Hematopoietic multipotent progenitor cell (in vitro differentiated cells): ENCODE measurements around the gene NFYB. TPM values are rescaled to one million over a fixed set of nuclear protein-coding genes. Genes with fewer than 3 reads are reported as not detected.
"Not testable (repeated sequence)": the region's sequence is repeated elsewhere in the genome, so short reads cannot be mapped to it uniquely, and the experiment has no call there.

Experiments used
- DNase-seq, 3 donors: peaks; one replicate each; pipeline ENCODE4 v3.0.0-alpha.2; 2011 to 2015; ENCODE audit warnings: low read depth in 2 of 3, low spot score in 2 of 3
- total RNA-seq: library from RNA; depleted of rRNA; stranded (reverse); fragments of >200 nt; gene quantifications from one replicate; pipeline ENCODE4 v1.2.3, GENCODE V29; 2012

Gene NFYB
- total RNA-seq, 1 donor, result 11.8 TPM

DNA sequence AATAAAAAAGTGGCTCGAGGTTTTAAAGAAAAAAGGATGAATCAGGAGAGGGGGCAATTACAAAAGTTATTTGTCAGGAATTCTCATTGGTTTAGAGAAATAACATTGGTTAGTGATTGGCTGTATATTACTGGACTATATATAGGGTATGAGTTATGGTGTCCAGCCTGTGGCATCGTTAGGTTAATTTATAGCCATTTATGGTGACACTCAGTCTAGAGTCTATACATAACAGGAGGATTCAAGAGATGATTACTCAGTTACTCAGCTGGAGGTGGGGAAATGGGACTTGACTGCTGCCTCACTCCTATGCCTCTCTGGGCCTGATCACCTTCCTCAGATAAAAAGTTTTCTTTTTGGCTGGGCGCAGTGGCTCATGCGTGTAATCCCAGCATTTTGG lies 25.6 kb upstream of the NFYB start:
- DNase-seq, result no peak

DNA sequence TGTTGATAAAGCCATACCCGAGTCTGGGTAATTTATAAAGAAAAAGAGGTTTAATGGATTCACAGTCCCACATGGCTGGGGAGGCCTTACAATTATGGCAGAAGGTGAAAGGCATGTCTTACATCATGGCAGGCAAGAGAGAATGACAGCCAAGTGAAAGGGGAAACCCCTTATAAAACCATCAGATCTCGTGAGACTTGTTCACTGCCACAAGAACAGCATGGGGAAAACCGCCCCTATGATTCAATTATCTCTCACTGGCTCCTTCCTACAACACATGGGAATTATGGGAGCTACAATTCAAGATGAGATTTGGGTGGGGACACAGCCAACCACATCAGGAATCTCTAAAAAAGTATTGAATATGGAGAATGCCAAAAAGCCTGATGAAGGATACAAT lies 25.0 kb upstream of the NFYB start:
- not testable (repeated sequence) for DNase-seq

DNA sequence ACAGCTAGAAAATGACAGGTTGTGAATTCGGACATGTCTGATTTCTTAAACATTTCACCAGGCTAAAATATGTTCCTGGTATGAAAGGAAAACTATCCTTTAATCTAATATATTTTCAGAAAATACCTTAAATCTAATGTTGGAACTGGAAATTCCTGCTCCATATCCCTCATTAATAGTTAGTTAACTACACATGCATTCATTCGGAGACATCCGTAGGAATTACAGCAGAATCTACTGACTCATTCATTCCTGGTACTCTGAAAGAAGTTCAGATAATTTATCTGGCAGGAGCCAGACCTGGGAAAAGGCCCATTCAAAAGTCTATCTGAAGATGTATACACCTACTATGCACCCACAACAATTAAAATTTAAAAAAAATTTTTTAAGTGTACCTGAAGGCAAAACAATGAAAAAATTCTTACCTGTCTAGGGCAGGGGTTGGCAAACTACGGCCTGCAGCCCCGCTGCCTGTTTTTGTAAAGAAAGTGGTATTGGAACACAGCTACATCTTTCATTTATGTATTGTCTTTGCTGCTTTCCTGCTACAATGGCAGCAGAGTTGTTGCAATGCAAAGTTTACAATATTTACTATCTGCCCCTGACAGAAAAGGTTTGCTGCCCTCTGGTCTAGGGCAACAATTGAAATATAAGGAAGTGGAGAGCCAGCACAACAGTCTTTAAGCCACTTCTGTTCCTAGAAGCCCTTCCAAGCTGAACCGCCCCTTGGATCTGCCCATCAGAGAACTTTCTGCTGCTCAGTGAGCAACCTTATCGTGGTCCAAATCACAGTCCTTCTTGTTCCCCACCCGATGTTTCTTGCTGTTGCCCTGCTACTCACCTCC lies 17.9 kb upstream of the NFYB start:
- DNase-seq, result no peak

DNA sequence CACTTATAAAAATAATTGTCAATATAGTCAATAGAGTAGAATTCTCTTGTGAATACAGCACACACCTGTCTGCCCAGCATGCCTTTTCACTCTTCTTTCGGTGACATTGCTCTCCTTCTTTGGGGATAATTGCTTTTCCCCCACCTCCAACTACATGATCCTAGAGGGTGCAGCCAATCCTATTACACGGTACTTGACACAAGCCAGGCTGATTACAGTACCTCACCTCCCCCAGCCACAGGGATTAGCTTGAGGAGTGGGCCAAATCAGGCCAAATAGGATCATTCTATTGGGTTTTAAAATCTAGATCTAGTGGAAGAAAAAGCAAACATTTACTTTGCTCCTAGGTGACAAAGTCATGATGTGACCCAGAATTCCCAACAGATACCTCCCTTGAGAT lies 16.8 kb upstream of the NFYB start:
- DNase-seq, result no peak

DNA sequence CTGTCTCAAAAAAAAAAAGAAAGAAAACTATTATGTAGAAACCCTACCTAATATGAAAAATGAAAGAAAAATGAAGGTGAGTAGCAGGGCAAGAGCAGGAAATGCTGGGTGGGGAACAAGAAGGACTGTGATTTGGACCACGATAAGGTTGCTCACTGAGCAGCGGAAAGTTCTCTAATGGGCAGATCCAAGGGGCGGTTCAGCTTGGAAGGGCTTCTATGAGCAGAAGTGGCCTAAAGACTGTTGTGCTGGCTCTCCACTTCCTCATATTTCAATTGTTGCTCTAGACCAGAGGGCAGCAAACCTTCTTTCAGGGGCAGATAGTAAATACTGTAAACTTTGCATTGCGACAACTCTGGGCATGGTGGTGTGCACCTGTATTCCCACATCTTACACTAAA lies 16.3 kb upstream of the NFYB start:
- peak in 2 of 3 donors; percentile 16 to 59 for DNase-seq

DNA sequence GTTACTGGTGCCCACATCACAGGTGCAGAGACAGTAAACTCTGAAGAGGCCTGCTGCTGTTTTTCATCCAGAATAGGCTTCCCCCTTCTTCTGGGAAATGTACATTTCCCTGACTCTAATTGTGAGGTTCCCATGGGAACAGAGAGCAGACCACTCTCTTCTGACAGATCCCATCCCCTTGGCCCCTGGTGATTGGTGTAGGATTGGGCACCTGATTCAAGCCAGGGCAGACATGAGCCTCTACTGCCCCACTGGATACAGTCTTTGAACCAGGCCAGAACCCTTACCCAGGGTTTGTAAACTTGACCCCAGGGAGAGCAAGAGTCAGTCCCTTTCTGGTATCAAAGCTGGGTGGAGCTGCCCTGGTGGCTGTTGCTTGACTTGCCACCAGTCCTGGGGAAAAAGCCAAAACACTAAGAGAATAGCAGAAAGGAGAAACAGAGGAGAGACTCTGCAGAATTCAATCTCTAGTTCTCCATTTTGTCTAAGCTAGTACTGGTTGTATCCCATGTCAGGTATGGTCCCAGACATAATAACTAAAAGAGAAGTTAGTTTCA lies 14.8 kb upstream of the NFYB start:
- no peak for DNase-seq

DNA sequence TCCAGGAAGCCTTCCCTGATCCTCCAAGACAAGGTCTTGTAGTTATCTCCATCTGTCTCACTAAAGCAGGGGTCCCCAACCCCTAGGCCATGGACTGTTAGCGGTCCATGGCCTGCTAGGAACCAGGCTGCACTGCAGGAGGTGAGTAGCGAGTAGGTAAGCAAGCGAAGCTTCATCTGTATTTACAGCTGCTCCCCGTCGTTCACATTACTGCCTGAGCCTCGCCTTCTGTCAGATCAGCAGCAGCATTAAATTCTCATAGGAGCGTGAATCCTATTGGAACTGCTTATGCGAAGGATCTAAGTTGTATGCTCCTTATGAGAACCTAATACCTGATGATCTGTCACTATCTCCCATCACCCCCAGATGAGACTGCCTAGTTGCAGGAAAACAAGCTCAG lies 12.4 kb upstream of the NFYB start:
- no peak for DNase-seq

DNA sequence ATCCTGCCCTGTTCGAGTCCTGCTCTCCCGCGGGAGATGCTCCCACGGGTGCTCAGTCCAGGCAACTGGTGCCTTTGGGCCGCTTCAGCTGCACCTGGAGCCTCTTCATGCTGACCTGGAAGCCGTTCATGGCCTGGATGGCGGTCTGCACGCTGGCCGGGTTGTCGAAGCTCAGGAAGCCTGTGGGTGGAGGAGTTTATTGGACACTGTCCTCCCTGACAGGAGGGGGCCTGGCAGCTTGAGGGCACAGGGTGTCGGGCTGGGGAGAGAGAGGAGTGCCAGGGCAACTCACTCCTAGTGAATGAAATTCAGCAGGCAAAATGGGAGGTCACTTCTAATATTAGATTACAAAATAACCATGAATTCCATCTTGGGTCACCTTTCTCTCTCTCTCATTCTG lies 9.3 kb upstream of the NFYB start:
- no peak for DNase-seq

DNA sequence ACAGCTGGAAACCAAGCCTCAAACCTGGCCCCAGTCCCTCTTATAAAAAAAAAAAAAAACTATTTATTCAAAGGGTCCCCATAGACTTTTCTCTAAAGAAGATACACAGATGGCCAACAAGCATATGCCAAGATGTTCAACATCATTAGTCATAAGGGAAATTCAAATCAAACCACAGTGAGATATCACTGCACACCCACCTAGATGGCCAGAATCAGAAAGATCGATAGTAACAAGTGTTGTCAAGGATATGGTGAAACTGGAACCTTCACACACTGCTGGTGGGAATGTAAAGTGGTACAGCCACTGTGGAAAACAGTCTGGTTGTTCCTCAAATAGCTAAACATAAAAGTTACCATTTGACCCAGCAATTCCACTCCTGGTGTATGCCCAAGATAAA lies 5.9 kb upstream of the NFYB start:
- DNase-seq, result no peak

DNA sequence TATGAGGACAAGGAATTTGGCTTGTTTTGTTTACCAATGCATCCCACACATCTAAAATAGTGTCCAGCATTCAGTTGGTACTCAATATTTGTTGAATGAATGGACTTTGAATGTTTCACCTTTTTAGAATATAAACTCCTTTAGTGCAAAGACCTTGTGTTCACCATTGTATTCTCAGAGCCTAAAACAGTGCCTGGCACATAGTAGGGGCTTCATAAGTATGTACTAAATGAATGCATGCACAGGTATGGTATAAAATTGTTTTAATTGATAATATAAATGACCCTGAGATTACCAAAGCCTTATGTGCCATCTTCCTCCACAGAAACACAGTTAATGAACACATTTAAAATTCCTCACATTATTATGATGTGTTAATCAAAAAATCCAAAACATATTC lies 5.0 kb upstream of the NFYB start:
- no peak for DNase-seq

DNA sequence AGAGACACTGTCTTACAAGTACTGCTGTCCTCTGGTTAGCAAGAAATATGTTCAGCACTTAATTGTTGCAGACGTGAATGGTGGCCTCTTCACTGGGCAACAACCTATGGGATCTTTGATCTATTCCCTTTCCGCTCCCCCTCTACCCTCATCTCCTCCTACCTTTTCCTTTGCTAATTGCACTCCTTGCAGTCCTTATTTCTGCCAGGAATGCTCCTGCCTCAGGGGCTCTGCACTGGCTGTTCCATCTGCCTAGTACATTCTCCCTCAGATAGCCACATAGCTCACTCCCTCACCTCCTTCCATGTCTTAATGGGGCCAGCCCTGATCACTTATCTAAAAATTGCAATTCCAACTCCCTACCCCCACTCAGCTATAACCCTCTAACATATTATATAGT lies 4.5 kb upstream of the NFYB start:
- no peak for DNase-seq

DNA sequence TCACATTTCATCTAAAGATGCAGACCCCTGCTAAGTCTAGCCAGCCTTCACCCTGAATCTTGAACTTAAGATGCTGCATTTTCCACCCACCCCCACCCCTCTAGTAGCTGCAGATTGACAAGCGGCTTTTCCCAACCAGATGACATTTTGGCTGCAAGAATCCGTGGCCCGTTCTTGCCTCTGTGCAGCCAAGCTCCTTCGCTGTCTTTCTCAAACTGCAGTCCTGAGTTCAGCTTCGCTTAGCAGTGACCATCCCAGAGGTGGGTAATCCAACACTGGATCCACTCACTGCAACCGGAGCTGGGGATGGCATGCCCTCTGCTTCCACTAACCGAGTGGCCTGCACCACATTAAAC lies 765 bp upstream of the NFYB start:
- DNase-seq, result no peak

DNA sequence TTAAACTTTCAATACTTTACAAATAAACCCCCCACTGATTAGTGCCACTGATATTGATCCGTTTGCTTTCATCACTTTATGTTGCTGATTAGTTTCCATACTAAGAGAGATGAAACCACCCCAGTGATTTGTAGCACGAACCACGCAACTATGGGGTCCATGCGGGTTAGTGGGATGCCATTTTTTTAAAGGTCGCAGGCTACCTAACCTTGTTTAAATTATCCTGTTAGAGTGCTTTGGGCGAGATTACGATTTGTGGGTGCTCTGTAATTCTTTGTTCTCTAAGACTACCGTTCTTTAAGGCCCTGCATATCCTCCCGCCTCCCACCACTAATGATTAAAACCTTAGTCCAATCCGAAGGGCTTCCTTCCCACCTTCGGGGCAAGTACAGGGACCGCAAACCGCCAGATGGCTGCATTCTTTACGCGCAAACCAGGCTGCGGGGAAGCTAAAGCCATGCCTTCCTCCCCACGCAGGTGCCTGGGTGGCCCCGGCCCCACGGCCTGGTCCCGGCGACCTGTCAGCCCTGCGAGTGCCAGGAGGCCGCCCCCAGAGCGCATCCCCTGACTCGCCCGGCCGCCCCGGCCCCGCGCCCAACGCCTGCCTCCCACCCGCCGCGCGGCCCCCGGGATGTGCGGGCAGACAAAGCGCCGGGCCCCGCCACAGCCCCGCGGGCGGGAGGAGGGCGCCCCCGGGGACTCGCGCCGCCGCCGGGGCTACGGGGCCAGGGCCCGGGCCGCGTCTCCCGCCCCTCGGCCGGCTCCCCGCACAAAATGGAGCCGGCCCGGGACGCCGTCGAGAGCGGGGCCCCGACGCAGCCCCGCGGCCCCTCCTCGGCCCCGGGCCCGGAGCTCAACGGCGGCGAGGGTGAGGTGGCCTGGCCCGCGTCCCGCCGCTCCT lies 759 bp downstream of the NFYB start:
- peak; percentile 18 to 70 (median 69) for DNase-seq

DNA sequence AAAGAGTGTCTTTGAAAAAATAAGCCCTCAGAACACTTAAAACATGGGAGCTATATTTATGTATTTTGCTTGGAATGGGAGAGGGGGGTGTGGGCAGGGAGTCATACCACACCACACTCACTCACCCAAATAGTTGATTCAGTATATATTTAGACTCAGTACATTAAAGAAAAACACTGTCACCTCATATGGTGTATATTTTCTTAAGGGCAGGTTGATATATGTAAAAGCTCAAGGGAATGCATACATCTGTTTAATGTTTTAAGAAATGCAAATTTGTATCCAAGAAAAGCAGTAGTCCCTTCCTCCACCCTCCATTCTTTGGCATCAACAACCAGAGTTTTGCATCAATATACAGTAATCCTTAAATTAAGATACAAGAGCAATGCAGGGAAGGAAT lies 1.4 kb downstream of the NFYB start:
- DNase-seq, result no peak

DNA sequence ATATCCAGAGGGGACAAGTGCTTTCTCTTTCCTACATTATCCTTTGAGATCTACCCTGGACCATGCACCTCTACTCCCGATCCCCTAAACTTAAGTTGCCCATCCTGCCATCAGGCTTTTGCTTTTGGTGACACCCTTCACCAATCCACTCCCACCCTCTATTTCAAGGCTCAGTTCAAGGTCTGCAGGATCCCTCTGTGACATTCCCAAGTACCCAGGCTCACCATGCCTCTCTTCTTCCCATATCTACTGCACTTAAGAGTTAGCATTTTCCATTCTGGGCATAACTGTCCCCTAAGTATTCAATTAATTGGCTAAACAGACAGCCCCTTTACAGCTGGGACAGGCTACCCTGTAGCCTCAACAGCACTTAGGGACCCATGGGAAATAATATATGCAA lies 3.1 kb downstream of the NFYB start:
- DNase-seq, result no peak

DNA sequence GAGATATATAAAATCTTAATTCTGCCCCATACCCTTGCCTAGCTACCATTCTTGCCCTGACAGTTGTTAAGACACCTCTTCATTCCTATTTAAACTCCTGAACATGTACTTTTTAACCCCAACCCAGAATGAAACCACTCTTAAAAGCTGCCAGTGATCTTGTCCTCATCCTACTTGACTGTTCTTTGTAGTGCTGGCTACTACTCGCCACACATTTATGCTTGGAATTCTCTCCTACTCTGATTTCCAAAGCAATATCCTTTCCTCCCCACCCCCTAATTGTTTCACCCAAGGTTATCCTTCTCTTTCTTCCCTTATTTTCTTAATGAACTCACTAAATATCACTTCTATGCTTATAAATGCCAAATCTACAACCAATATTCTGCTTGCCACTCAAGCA lies 4.1 kb downstream of the NFYB start:
- DNase-seq, result no peak

DNA sequence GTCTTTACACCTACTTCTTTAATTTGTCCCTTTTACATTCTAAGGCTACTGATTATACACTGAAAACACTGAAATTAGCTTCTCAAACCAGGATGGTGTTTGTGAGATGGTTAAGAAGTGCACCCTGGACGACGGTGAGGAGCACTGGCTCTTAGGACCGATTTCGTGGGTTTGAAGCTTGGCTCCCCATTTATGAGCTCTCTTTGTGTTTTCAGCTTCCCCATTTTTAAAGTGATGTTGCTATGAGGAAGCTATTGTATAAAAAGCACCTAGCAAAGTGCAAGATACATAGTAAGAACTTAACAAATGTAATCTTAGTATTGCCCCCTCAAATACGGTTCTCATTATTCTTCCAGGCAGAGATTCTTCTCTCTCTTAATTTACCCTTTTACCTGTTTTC lies 4.7 kb downstream of the NFYB start:
- DNase-seq, result peak in 2 of 3 donors; percentile 17 to 45

DNA sequence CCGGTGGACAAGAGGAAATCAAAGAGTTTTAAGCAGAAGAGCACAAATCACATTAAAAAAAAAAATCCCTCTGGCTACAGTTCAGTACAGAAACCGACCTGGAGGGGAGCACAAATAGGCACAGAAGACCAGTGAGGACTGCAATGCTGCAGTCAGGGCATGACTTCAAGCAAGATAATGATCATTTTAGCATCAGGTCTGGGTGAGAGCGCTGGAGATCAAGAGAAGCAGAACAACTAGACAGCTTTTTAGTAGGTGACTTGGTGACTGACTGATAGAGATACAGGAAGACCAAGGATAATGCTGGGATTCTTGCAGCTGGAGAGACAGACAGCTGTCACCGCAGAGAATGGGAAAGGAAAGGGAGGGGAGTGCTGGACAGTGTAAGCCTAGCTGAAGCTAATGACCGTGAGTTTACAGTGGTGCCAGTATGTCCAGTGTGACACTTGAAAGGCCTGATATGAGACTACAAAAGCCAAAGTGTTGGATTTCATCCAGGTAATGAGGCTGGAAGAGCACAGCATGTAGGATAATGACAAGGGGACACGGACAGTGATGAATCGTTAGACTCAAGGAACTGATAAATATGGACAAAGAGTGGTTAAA lies 5.6 kb downstream of the NFYB start:
- no peak for DNase-seq

DNA sequence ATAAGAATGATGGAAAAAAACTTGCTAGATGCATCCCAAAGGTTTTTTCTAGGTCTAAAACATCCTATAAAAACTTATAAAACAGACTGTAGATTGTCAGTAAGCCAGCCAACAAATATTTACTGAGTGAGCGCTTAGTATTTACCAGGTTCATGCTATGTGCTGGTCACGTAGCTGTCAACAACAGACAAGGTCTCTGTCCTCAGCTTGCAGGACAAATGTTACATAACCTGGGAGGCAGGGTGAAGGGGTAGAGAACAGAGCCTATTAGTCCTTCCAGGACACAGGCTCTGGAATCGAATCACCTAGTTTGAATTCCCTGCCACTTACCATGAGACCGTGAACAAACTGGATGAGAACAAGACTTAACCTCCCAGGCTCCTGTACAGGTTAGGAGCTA lies 6.4 kb downstream of the NFYB start:
- no peak for DNase-seq

DNA sequence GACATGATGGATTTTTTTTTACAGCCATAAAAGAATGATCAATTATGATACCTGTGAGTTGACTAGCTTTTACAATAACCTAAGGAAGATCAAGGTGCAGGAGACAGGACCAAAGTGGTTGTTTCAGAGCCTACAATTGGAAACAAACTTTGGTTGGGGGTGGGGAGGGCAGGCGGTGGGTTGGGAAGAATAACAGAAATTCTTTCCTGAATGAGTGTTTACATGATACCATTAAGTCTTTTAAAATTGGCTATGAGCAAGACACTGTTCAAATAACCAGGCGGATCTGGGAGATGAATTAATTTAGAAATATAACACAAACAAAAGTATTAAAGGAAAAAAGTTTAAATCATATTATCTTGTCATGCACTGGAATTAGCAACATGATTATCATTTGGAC lies 7.2 kb downstream of the NFYB start:
- no peak for DNase-seq

DNA sequence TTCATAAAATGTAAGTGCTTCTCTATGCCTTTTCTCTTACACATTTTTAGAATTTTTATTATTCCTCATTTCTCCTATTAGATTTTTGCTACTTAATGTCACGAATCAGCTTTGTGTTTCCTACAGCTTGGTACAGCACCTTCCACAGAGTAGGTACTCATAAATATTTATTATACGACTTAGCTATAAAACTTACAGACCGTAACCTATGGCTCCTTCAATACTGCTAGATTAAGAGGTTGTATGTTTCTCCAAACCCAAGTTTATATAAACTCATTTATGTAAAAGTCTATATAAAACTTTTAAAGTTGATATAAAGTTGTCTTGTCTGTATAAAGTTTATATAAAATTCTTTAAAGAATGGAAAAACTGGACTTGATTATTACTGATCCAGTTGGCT lies 11.5 kb downstream of the NFYB start:
- no peak for DNase-seq
